Liver (tissue), 2 donors: ENCODE data around the gene CRTAP.

Source experiments
- TF ChIP-seq, protein P1 (sequence below): IDR thresholded peaks from 2 replicates; pipeline ENCODE4 v1.6.1; 2016; ENCODE audit warnings: antibody characterized with exemption
- TF ChIP-seq, protein P2 (sequence below): fragments of 150-350 bp; IDR thresholded peaks from 2 replicates; pipeline ENCODE4 v1.5.1; 2017; ENCODE audit warnings: improper control_type of control experiment, low read depth, low read length; ENCODE audit not compliant: missing input control
- donor health status: healthy.

DNA sequence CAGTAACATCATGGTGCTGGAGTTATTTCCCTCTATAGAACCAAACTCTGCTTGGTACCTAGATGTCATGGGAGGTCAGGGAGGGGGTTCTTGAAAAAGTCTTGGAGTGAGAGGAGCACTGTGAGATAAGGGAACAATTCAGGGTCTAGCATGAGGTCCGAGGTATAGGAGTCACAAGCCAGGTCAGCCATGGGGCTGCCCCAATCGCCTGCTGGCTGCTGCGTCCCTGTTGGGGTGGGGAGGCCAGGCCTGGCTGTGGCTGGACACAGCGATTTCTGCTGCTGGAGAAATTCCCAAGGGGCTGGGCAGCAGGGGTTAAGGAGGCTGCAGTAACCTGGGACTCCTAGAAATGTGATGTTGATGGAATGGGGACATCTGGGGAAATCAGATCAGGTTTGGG lies 59.9 kb downstream of the CRTAP start:
- TF ChIP-seq, protein P1, sequence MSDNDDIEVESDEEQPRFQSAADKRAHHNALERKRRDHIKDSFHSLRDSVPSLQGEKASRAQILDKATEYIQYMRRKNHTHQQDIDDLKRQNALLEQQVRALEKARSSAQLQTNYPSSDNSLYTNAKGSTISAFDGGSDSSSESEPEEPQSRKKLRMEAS, result no peak
- TF ChIP-seq, protein P2, sequence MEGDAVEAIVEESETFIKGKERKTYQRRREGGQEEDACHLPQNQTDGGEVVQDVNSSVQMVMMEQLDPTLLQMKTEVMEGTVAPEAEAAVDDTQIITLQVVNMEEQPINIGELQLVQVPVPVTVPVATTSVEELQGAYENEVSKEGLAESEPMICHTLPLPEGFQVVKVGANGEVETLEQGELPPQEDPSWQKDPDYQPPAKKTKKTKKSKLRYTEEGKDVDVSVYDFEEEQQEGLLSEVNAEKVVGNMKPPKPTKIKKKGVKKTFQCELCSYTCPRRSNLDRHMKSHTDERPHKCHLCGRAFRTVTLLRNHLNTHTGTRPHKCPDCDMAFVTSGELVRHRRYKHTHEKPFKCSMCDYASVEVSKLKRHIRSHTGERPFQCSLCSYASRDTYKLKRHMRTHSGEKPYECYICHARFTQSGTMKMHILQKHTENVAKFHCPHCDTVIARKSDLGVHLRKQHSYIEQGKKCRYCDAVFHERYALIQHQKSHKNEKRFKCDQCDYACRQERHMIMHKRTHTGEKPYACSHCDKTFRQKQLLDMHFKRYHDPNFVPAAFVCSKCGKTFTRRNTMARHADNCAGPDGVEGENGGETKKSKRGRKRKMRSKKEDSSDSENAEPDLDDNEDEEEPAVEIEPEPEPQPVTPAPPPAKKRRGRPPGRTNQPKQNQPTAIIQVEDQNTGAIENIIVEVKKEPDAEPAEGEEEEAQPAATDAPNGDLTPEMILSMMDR, result no peak
